Stomach (tissue), 9 donors: ENCODE results near the gene EEF2K. TPM values are rescaled to one million over a fixed set of nuclear protein-coding genes. Genes with fewer than 3 reads are reported as not detected.

Experiments
- DNase-seq, 2 donors: peaks; one replicate each; pipeline versions ENCODE4 v3.0.0 to v3.0.0-alpha.2; 2013 to 2019
- H3K27ac ChIP-seq, 5 donors: fragments of 200-600 bp in 4 of 5; sonication (generic) in 4 of 5; one replicate each; pipeline ENCODE4 v1.5.1; 2013 to 2019; ENCODE audit warnings: mild to moderate bottlenecking in 1 of 5, moderate library complexity in 1 of 5
- H3K27me3 ChIP-seq, 3 donors: fragments of 200-600 bp; sonication (generic); one replicate each; pipeline ENCODE4 v1.5.1; 2017 to 2019; ENCODE audit warnings: mixed run types in 1 of 3
- H3K36me3 ChIP-seq, 4 donors: fragments of 200-600 bp; sonication (generic); 1 replicate in 3 of 4; 2 replicates in 1 of 4; pipeline ENCODE4 v1.5.1; 2016 to 2019
- H3K4me1 ChIP-seq, 4 donors: fragments of 200-600 bp; sonication (generic); one replicate each; pipeline ENCODE4 v1.5.1; 2016 to 2019
- H3K4me3 ChIP-seq, 4 donors: fragments of 200-600 bp; sonication (generic) in 3 of 4; one replicate each; pipeline ENCODE4 v1.5.1; 2016 to 2019; ENCODE audit warnings: mild to moderate bottlenecking in 1 of 4
- H3K9me3 ChIP-seq, 4 donors: fragments of 200-600 bp; sonication (generic); one replicate each; pipeline ENCODE4 v1.5.1; 2016 to 2019
- EP300 ChIP-seq: sonication (generic); formaldehyde crosslinking; IDR thresholded peaks from one replicate; pipeline ENCODE4 v1.6.1; 2017; ENCODE audit warnings: antibody characterized with exemption
- POLR2A ChIP-seq, 4 donors: fragments of 450-650 bp; IDR thresholded peaks; one replicate each; pipeline ENCODE4 v1.6.1; 2016; ENCODE audit warnings: antibody characterized with exemption in 4 of 4, control low read depth in 2 of 4, mild to moderate bottlenecking in 1 of 4, moderate library complexity in 1 of 4
- POLR2AphosphoS5 ChIP-seq, 3 donors: sonication (generic); formaldehyde crosslinking; IDR thresholded peaks; one replicate each; pipeline ENCODE4 v1.6.1; 2016; ENCODE audit warnings: antibody characterized with exemption in 3 of 3
- WGBS, 5 donors: extraction: QIAGEN DNeasy Blood & Tissue Kit in 3 of 5; methylation state at CpG; one replicate each; pipeline versions ENCODE4 v1.1.5 to v1.1.7; 2013 to 2018; 5-methylcytosine and 5-hydroxymethylcytosine counted together
- intact Hi-C: fragments of 100-400 bp; cut with DNase I; formaldehyde crosslinking; loops from one replicate; pipeline ENCODE4 v1.15.1; 2023; ENCODE audit warnings: low total_unique reads
- polyA plus RNA-seq, 3 donors: library from polyadenylated mRNA; stranded (reverse); fragments of 200-250 nt; gene quantifications; one replicate each; pipeline ENCODE4 v1.2.3, GENCODE V29; 2013
- total RNA-seq, 5 donors: library from RNA; depleted of rRNA; stranded (reverse); fragments of >200 nt; gene quantifications; one replicate each; pipeline versions ENCODE4 v1.1.0 to v1.2.3, GENCODE V29; 2014 to 2016
- TF ChIP-seq, protein P1 (sequence below), 7 experiments: fragments of 450-650 bp in 4 of 7; fragments of 200-600 bp in 3 of 7; sonication (generic) in 3 of 7; IDR thresholded peaks; one replicate each; pipeline ENCODE4 v1.5.1; 2016 to 2019; ENCODE audit warnings: antibody characterized with exemption in 7 of 7, control low read depth in 2 of 7, mild to moderate bottlenecking in 1 of 7
- donor health status: healthy with polysubstance abuse.
- donor health status: Bipolar disorder and iron deficiency.
- donor health status: healthy.

Gene EEF2K
- total and polyA plus RNA-seq, 8 donors = 3.4 to 170 (median 27.1) TPM

DNA sequence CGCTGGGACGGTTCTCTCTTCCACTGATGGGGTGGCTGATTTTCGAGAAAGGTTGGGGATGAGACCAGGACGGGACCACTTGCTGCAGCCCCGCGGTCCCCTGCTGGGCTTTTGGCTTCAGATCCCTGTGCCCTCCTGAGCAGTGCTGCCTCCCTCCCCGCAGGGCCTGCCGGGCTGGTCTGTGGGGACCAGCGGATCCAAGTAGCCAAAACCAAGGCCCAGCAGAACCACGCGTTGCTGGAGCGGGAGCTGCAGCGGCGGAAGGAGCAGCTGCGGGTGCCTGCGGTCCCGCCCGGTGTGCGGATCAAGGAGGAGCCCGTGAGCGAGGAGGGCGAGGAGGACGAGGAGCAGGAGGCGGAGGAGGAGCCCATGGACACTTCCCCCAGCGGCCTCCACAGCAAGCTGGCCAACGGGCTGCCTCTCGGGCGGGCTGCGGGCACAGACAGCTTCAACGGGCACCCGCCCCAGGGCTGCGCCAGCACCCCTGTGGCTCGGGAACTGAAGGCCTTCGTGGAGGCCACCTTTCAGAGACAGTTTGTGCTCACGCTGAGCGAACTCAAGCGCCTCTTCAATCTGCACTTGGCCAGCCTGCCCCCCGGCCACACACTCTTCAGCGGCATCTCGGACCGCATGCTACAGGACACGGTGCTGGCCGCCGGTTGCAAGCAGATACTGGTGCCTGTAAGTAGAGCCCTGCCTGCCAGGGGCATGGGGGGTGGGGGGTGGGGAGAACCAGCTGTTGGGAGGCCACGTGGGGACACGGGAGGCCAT is 119.7 kb downstream of the EEF2K start:
- Histone ChIP-seq H3K27ac (no peak overlapping the region), H3K4me1 (peaks cover 0 to 19% (median 12%) of the 10 kb centered on the region in 4 donors), H3K27me3 (no peaks in the 10 kb centered on the region), H3K36me3 (peaks cover 63 to 100% (median 92%) of the 10 kb centered on the region in 4 donors), H3K9me3 (no peaks in the 10 kb centered on the region), H3K4me3 (no peak overlapping the region)
- intact Hi-C loops = no loop called here
- TF ChIP-seq POLR2AphosphoS5 (IDR thresholded peaks at IDR 0.05) = no peak
- no peak for TF ChIP-seq POLR2A (IDR thresholded peaks at IDR 0.05)
- TF ChIP-seq EP300 = no peak
- TF ChIP-seq, protein P1, sequence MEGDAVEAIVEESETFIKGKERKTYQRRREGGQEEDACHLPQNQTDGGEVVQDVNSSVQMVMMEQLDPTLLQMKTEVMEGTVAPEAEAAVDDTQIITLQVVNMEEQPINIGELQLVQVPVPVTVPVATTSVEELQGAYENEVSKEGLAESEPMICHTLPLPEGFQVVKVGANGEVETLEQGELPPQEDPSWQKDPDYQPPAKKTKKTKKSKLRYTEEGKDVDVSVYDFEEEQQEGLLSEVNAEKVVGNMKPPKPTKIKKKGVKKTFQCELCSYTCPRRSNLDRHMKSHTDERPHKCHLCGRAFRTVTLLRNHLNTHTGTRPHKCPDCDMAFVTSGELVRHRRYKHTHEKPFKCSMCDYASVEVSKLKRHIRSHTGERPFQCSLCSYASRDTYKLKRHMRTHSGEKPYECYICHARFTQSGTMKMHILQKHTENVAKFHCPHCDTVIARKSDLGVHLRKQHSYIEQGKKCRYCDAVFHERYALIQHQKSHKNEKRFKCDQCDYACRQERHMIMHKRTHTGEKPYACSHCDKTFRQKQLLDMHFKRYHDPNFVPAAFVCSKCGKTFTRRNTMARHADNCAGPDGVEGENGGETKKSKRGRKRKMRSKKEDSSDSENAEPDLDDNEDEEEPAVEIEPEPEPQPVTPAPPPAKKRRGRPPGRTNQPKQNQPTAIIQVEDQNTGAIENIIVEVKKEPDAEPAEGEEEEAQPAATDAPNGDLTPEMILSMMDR (IDR thresholded peaks at IDR 0.05) = no peak
- no peak for DNase-seq
- 92 to 95% (median 93%) methylated on average over 23 to 46 of the region's 46 CpGs for WGBS, 5 donors

DNA sequence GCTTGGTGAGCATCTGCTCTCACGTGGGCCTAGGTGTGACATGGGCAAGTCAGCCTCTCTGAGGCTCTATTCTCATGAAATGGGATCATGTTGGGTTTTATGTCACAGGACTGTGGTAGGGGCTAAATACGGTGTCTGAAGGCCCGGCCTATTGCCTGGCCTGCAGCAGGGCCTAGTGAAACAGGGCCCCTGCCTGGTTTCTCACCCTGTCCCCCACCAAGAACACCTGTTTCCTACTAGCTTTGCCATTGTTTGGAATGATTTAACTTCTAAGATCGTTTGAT is 120.2 kb downstream of the EEF2K start:
- Histone ChIP-seq H3K9me3 (no peaks in the 10 kb centered on the region), H3K27me3 (no peaks in the 10 kb centered on the region), H3K4me1 (peaks cover 0 to 14% (median 10%) of the 10 kb centered on the region in 4 donors), H3K36me3 (peaks cover 63 to 100% (median 91%) of the 10 kb centered on the region in 4 donors), H3K27ac (no peak overlapping the region), H3K4me3 (no peak overlapping the region)
- no peak for DNase-seq
- intact Hi-C loops = no loop called here
- TF ChIP-seq POLR2A (IDR thresholded peaks at IDR 0.05) = no peak
- no peak for TF ChIP-seq POLR2AphosphoS5 (IDR thresholded peaks at IDR 0.05)
- TF ChIP-seq EP300 = no peak
- TF ChIP-seq, protein P1 (IDR thresholded peaks at IDR 0.05) = no peak
- WGBS, 5 donors = 73 to 85% (median 81%) methylated on average over 4 of the region's 4 CpGs

DNA sequence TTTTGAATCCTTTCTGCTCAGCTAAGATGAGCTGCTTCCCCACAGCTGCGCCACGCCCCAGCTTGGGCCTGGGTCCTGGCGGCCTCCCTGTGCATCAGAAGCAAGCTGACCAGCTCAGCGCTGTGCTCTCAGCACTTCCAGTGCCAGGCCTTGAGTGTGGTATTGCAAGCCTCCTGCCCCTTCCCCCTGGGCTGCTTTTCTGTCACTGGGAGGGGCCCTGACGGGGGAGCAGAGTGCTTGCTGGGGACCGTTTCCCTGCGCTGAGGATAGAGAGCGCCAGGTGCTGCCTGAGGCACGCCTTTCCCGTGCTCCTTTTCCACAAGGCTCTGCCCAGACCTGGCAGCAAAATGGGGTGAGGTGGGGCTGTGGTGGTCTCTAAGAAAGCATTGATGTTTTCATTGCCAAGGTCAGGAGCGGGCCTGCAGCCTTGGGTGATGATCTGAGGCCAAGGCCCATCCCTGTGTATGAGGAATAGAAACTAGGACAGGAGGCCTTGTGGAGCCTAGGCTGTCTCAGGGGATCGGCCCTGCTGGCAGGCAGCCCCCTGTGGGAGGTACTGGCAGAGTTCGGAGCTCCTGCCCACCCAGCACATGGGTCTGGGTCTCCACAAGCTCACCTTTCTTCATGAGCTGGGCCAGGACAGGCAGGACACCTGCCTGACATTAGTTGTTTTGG is 120.8 kb downstream of the EEF2K start:
- TF ChIP-seq, protein P1 (IDR thresholded peaks at IDR 0.05) = no peak
- no peak for TF ChIP-seq POLR2AphosphoS5 (IDR thresholded peaks at IDR 0.05)
- TF ChIP-seq EP300 = no peak
- TF ChIP-seq POLR2A (IDR thresholded peaks at IDR 0.05) = no peak
- intact Hi-C loops = no loop called here
- Histone ChIP-seq H3K9me3 (no peaks in the 10 kb centered on the region), H3K27ac (no peak overlapping the region), H3K36me3 (peaks cover 57 to 100% (median 91%) of the 10 kb centered on the region in 4 donors), H3K4me1 (peaks cover 0 to 8% (median 7%) of the 10 kb centered on the region in 4 donors), H3K4me3 (no peak overlapping the region), H3K27me3 (no peaks in the 10 kb centered on the region)
- DNase-seq = no peak
- WGBS, 5 donors = 83 to 94% (median 89%) methylated on average over 9 to 13 of the region's 13 CpGs

DNA sequence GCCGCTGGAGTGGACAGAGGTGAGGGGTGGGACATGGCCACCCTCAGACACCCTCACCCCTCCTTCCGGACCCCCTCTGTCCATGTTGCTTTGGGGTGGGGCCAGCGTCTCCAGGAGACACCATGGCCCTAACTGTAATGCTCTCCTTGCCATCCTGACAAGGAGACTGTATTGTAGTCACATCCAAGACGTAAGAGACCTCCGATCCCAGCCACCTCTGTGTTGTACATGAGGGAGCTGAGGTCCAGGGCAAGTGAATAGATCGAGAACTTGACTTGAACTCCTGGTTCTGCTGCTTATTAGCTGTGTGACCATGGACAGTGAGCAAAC is 121.3 kb downstream of the EEF2K start:
- 91 to 98% (median 93%) methylated on average over 4 to 6 of the region's 6 CpGs for WGBS, 5 donors
- Histone ChIP-seq H3K9me3 (no peaks in the 10 kb centered on the region), H3K36me3 (peaks cover 56 to 100% (median 91%) of the 10 kb centered on the region in 4 donors), H3K27me3 (no peaks in the 10 kb centered on the region), H3K27ac (no peak overlapping the region), H3K4me1 (peaks cover 0 to 8% (median 7%) of the 10 kb centered on the region in 4 donors), H3K4me3 (no peak overlapping the region)
- no peak for DNase-seq
- no peak for TF ChIP-seq POLR2A (IDR thresholded peaks at IDR 0.05)
- TF ChIP-seq, protein P1 (IDR thresholded peaks at IDR 0.05) = no peak
- no peak for TF ChIP-seq POLR2AphosphoS5 (IDR thresholded peaks at IDR 0.05)
- no peak for TF ChIP-seq EP300
- intact Hi-C loops = no loop called here
